SH-SY5Y (cell line): ENCODE measurements around the gene RGP1.

Experiments
- GATA2 ChIP-seq: IDR thresholded peaks from 2 replicates; pipeline ENCODE4 v1.6.1; 2011; ENCODE audit warnings: mild to moderate bottlenecking, low read depth, low read length
- GATA3 ChIP-seq: IDR thresholded peaks from 2 replicates; pipeline ENCODE4 v1.6.1; 2011; ENCODE audit warnings: low read depth, mild to moderate bottlenecking, low read length, moderate library complexity

DNA sequence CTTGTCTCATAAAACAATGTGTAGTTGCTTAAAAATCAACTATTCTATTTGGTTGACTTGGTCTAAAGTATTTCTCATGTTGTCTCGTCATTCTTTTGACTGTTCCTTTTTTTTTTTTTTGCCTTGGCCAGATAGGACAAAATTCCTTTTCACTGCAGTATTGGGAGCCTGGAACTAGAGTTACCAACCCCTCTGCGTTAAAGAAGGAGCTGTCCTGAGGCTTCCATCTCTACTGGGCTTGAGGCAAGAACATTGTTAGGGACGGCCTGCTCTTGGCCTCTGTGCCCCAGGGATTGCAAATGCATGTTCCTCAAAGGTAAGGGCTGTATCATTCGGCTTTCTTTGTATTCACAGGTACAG is 40.9 kb downstream of the RGP1 start:
- TF ChIP-seq GATA2 = no peak
- TF ChIP-seq GATA3 = no peak
